GM19397 (cell line): Measurements from ENCODE around the gene MMP2.

Experiments used
- ATAC-seq: cut with Tn5 transposase; IDR thresholded peaks from one replicate; pipeline ENCODE4 v1.9.1; 2021; ENCODE audit warnings: mild to moderate bottlenecking, moderate library complexity; ENCODE audit not compliant: unreplicated experiment

The MMP2 gene

GRCh38 chr16:55468352-55468990 lies 10.5 kb upstream of the MMP2 start:
- no peak for ATAC-seq

- no peak for ATAC-seq
Observed at GRCh38 chr16:55469821-55470532, 9.0 kb upstream of the MMP2 start.

- ATAC-seq, result no peak
Observed at GRCh38 chr16:55470533-55471371, 8.2 kb upstream of the MMP2 start.

- no peak for ATAC-seq
Observed at GRCh38 chr16:55471448-55472097, 7.4 kb upstream of the MMP2 start.

GRCh38 chr16:55473587-55473986 lies 5.4 kb upstream of the MMP2 start:
- no peak for ATAC-seq

GRCh38 chr16:55474821-55475220 lies 4.2 kb upstream of the MMP2 start:
- ATAC-seq, result no peak

GRCh38 chr16:55475919-55476318 lies 3.1 kb upstream of the MMP2 start:
- ATAC-seq, result no peak

- ATAC-seq, result no peak
Observed at GRCh38 chr16:55476625-55477533, 2.1 kb upstream of the MMP2 start.

GRCh38 chr16:55477736-55478135 lies 1.3 kb upstream of the MMP2 start:
- no peak for ATAC-seq

- no peak for ATAC-seq
Observed at GRCh38 chr16:55479430-55480140, 587 bp downstream of the MMP2 start.

- ATAC-seq, result no peak
Observed at GRCh38 chr16:55480228-55480655, 1.2 kb downstream of the MMP2 start.

- no peak for ATAC-seq
Observed at GRCh38 chr16:55481023-55481422, 2.0 kb downstream of the MMP2 start.

GRCh38 chr16:55482056-55482455 lies 3.1 kb downstream of the MMP2 start:
- ATAC-seq, result no peak

GRCh38 chr16:55487048-55487803 lies 8.2 kb downstream of the MMP2 start:
- no peak for ATAC-seq

GRCh38 chr16:55488306-55488705 lies 9.3 kb downstream of the MMP2 start:
- ATAC-seq, result no peak

GRCh38 chr16:55489119-55489955 lies 10.3 kb downstream of the MMP2 start:
- ATAC-seq, result no peak

- no peak for ATAC-seq
Observed at GRCh38 chr16:55489956-55490265, 10.9 kb downstream of the MMP2 start.

GRCh38 chr16:55490301-55490700 lies 11.3 kb downstream of the MMP2 start:
- ATAC-seq, result no peak
